Heart right ventricle (tissue), 16 donors: ENCODE data around the gene TAF11L11. TPM values are rescaled to one million over a fixed set of nuclear protein-coding genes. Genes with fewer than 3 reads are reported as not detected.
"Not testable (repeated sequence)": the region's sequence is repeated elsewhere in the genome, so short reads cannot be mapped to it uniquely, and the experiment has no call there.

Source experiments
- ATAC-seq, 8 donors: fragments of 200-7000 bp; cut with Tn5 transposase; one replicate each; pipeline ENCODE4 v1.9.1; 2020; ENCODE audit warnings: mild to moderate bottlenecking in 8 of 8, moderate library complexity in 8 of 8, moderate number of reproducible peaks in 1 of 8
- DNase-seq, 2 donors: peaks; one replicate each; pipeline ENCODE4 v3.0.0-alpha.2; 2020
- H3K27ac ChIP-seq, 10 donors: fragments of 200-600 bp; sonication (generic) in 2 of 10; one replicate each; pipeline versions ENCODE4 v1.5.0 to v1.8.0; 2020 to 2022; ENCODE audit warnings: mild to moderate bottlenecking in 3 of 10
- H3K27me3 ChIP-seq, 7 donors: fragments of 200-600 bp; one replicate each; pipeline ENCODE4 v1.8.0; 2021 to 2022; ENCODE audit warnings: mild to moderate bottlenecking in 2 of 7
- H3K36me3 ChIP-seq, 9 donors: fragments of 200-600 bp; sonication (generic) in 1 of 9; one replicate each; pipeline versions ENCODE4 v1.5.0 to v1.8.0; 2020 to 2022; ENCODE audit warnings: mild to moderate bottlenecking in 2 of 9
- H3K4me1 ChIP-seq, 9 donors: fragments of 200-600 bp; sonication (generic) in 1 of 9; one replicate each; pipeline versions ENCODE4 v1.5.0 to v1.8.0; 2020 to 2022; ENCODE audit warnings: mild to moderate bottlenecking in 4 of 9
- H3K4me3 ChIP-seq, 10 donors: fragments of 200-600 bp; sonication (generic) in 2 of 10; one replicate each; pipeline versions ENCODE4 v1.5.0 to v1.8.0; 2020 to 2022; ENCODE audit warnings: mild to moderate bottlenecking in 7 of 10, moderate library complexity in 2 of 10
- H3K9me3 ChIP-seq, 11 donors: fragments of 200-600 bp in 10 of 11; sonication (generic) in 2 of 11; one replicate each; pipeline versions ENCODE4 v1.5.0 to v1.8.0; 2013 to 2022; ENCODE audit warnings: mild to moderate bottlenecking in 2 of 11, control low read depth in 1 of 11, moderate library complexity in 1 of 11
- WGBS, 2 donors: extraction: QIAGEN DNeasy Blood & Tissue Kit; methylation state at CpG; one replicate each; pipeline ENCODE4 v1.1.7; 2013; ENCODE audit warnings: inconsistent platforms in 1 of 2; 5-methylcytosine and 5-hydroxymethylcytosine counted together
- intact Hi-C, 10 donors: fragments of 100-400 bp; cut with DNase I; formaldehyde crosslinking; loops; one replicate each; pipeline versions ENCODE4 v1.11.1 to v1.14.2; 2022
- polyA plus RNA-seq, 2 donors: library from polyadenylated mRNA; stranded (reverse); fragments of 200-250 nt; gene quantifications; one replicate each; pipeline ENCODE4 v1.2.3, GENCODE V29; 2013
- total RNA-seq, 10 donors: library from RNA; stranded (reverse); fragmentation: NEBNext Ultra II Directional in 3 of 10; extraction: Animal tissue kit (Norgen Biotek cat#: 25700) in 3 of 10; gene quantifications; one replicate each; pipeline versions ENCODE4 v1.2.1 to v1.2.4, GENCODE V29; 2021 to 2023
- TF ChIP-seq, protein P1 (sequence below), 9 donors: fragments of 200-600 bp; sonication (generic) in 2 of 9; IDR thresholded peaks; one replicate each; pipeline versions ENCODE4 v1.5.0 to v1.8.0; 2021 to 2022; ENCODE audit warnings: antibody characterized with exemption in 9 of 9, mild to moderate bottlenecking in 5 of 9, moderate library complexity in 1 of 9
- donor health status: Arrhythmogenic right ventricular cardiomyopathy.
- donor health status: ischemic (EF 13 %, LVEDD 7.1; RV severe dilation, severe dysfunction).
- donor health status: healthy with polysubstance abuse.
- donor health status: DM: no; HTN: yes; CAD: no.
- donor health status: DM: no; HTN: no; CAD: no.
- donor health status: ischemic (EF 25% LVEDD 6.9; RV normal size, moderate dysfunction).
- donor health status: ischemic (EF 25% LVEDD 5.7; RV mildly dilated, moderate dysfunction).
- donor health status: healthy.
- donor health status: DM: yes; HTN: yes; CAD: no.
- donor health status: Ischemic cardiomyopathy.
- donor health status: ischemic (EF 35%, LVEDD 5.7; RV mildly dilated, moderate dysfunction).
- donor health status: nonischemic (EF 11% LVEDD 7.7; RV severe dilation, severe dysfunction).
- donor health status: DM: yes; HTN: yes; CAD: no.
- donor health status: PGD.
- donor health status: ischemic (EF 29% LVEDD 5.4; RV normal size, mild dysfunction).
- donor health status: nonischemic (EF 23%, LVEDD 6.1; RV moderate dilation, normal function).

Gene TAF11L11
- total and polyA plus RNA-seq, 12 donors: not detected

DNA sequence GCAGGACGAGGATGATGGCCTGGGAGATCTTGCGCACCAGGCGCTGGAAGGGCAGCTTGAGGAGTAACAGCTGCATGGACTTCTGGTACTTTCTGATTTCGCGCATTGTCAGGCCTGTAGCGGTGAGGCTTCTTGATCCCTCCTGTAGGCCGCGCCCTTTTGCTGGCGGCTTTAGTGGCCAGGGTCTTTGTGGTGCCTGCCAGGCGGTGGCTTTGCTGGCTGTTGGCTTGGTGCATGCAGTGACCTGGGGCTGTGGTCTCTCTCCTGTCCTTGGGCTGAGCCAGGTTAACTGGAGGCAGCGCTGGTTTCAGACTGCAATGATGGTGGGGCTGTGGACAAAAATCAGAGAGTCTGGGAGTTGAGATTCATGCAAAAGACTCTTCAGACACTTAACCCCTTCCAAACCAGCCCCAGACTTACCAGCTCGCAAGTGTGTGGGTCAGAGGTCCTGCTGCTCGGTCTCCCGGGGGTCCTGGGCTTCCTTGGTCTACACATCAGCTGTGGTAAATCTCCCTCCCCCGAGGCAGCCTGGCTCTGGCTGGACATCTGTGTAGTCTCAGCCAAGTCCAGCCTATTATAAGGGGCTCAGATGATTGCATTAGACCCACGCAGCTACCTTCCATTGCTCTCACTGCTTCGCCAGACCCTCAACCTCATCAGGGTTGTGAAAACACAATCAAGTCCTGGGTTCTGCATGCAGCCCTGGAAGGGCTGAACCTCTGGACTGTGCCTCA, 11.1 kb downstream of the TAF11L11 start:
- DNase-seq (no peak), ATAC-seq (no peak)
- H3K9me3 ChIP-seq: no peaks in the 10 kb centered on the region
- no peak overlapping the region for H3K27ac ChIP-seq
- H3K27me3 ChIP-seq: no peaks in the 10 kb centered on the region
- intact Hi-C loops: no loop called here
- no peak overlapping the region for H3K4me3 ChIP-seq
- WGBS, 2 donors: 85 to 86% methylated on average over 17 of the region's 17 CpGs
- no peaks in the 10 kb centered on the region for H3K4me1 ChIP-seq
- H3K36me3 ChIP-seq: no peaks in the 10 kb centered on the region
- TF ChIP-seq, protein P1, sequence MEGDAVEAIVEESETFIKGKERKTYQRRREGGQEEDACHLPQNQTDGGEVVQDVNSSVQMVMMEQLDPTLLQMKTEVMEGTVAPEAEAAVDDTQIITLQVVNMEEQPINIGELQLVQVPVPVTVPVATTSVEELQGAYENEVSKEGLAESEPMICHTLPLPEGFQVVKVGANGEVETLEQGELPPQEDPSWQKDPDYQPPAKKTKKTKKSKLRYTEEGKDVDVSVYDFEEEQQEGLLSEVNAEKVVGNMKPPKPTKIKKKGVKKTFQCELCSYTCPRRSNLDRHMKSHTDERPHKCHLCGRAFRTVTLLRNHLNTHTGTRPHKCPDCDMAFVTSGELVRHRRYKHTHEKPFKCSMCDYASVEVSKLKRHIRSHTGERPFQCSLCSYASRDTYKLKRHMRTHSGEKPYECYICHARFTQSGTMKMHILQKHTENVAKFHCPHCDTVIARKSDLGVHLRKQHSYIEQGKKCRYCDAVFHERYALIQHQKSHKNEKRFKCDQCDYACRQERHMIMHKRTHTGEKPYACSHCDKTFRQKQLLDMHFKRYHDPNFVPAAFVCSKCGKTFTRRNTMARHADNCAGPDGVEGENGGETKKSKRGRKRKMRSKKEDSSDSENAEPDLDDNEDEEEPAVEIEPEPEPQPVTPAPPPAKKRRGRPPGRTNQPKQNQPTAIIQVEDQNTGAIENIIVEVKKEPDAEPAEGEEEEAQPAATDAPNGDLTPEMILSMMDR (IDR thresholded peaks at IDR 0.05): no peak

DNA sequence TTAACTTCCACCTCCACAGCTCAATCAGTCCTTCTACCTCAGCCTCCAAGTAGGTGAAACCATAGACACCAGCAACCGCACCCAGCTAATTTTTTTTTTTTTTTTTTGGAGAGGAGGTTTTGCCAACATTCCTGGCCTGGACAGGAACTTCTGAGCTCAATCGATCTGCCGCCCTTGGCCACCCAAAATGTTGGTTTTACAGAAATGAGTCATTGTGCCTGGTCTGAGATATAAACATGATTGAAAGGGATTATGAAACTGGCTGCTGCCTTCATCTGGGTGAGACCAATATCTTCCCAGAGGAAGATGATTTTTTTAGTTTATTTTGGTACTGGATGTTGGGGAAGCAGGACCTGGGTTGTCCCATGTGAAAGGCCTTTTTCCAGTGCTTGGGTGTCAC, 15.4 kb downstream of the TAF11L11 start:
- TF ChIP-seq, protein P1 (IDR thresholded peaks at IDR 0.05): no peak
- Histone ChIP-seq H3K36me3 (no peaks in the 10 kb centered on the region), H3K9me3 (peaks cover 0 to 4% (median 0%) of the 10 kb centered on the region in 11 donors), H3K4me3 (no peak overlapping the region), H3K27me3 (peaks cover 0 to 4% (median 0%) of the 10 kb centered on the region in 7 donors), H3K27ac (no peak overlapping the region), H3K4me1 (no peaks in the 10 kb centered on the region)
- intact Hi-C loops: no loop called here
- WGBS, 2 donors: 85 to 92% methylated on average over 3 of the region's 3 CpGs
- ATAC-seq (no peak), DNase-seq (no peak)

- 83 to 84% methylated on average over 17 of the region's 17 CpGs for WGBS, 2 donors
- no peak for ATAC-seq
- H3K27me3 ChIP-seq: peaks cover 0 to 4% (median 0%) of the 10 kb centered on the region in 7 donors
- intact Hi-C loops: no loop called here
- H3K27ac ChIP-seq: no peak overlapping the region
- H3K4me3 ChIP-seq: no peak overlapping the region
- no peaks in the 10 kb centered on the region for H3K4me1 ChIP-seq
- no peaks in the 10 kb centered on the region for H3K36me3 ChIP-seq
- no peak for DNase-seq
- H3K9me3 ChIP-seq: peaks cover 0 to 4% (median 0%) of the 10 kb centered on the region in 11 donors
- TF ChIP-seq, protein P1 (IDR thresholded peaks at IDR 0.05): no peak
Measured at GRCh38 chr5:17620627-17621026, 16.6 kb downstream of the TAF11L11 start.

GRCh38 chr5:17625686-17626085, 21.7 kb downstream of the TAF11L11 start:
- 81 to 88% methylated on average over 11 of the region's 11 CpGs for WGBS, 2 donors

GRCh38 chr5:17631788-17632187, 27.8 kb downstream of the TAF11L11 start, which contains the start of gene TAF11L13:
Gene TAF11L13 (plus strand): TSS chr5:17632088.
- intact Hi-C loops, DNase-seq, H3K4me3 ChIP-seq, H3K27me3 ChIP-seq, H3K36me3 ChIP-seq, ATAC-seq, H3K9me3 ChIP-seq, H3K4me1 ChIP-seq, H3K27ac ChIP-seq: not testable (repeated sequence)
- WGBS, 2 donors: 69 to 87% methylated on average over 7 of the region's 12 CpGs

More at GRCh38 chr5:17625686-17626085, 21.7 kb downstream of the TAF11L11 start:
- no peaks in the 10 kb centered on the region for H3K9me3 ChIP-seq
- intact Hi-C loops: no loop called here
- H3K36me3 ChIP-seq: no peaks in the 10 kb centered on the region
- no peak overlapping the region for H3K4me3 ChIP-seq
- TF ChIP-seq, protein P1 (IDR thresholded peaks at IDR 0.05): no peak
- no peak overlapping the region for H3K27ac ChIP-seq
- ATAC-seq (no peak), DNase-seq (no peak)
- H3K27me3 ChIP-seq: no peaks in the 10 kb centered on the region
- H3K4me1 ChIP-seq: no peaks in the 10 kb centered on the region
